Measurements from ENCODE around the gene SLC22A23. TPM values are rescaled to one million over a fixed set of nuclear protein-coding genes. Genes with fewer than 3 reads are reported as not detected.
A peak's percentile ranks its signal among the peaks of the same experiment; 100 is the strongest.

Gene SLC22A23
- total RNA-seq, 1 experiment from 2014 or later, result 5.7 TPM

DNA sequence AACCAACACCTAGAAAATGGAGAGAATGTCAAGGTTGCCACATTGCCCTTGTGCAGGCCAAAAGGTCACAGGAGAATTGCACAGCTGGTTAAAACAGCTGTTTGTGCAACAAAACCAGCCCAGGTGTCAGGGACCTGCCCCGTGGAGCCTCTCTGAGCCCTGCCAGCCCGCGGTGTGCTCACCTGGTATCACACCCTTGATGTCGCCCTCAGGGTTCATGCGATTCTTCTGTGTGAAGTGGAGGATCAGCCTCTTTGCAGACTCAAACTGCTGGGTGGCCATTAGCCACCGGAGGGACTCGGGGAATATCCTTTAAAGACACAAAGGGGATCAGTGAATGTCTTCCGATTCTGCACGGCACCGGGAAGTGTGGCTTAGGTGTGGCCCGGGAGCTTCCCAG is 158.9 kb downstream of the SLC22A23 start:
- Histone ChIP-seq H3K27me3 (ENCODE audit: low read length) (no peaks in the 10 kb centered on the region), H3K27ac (ENCODE audit: low read length) (peak overlapping the region; percentile 82), H3K9me2 (replicated peaks; ENCODE audit: low read length) (no peaks in the 10 kb centered on the region), H3K4me2 (ENCODE audit: low read length) (peak overlapping the region; percentile 36; the same call in 1 of the 2 replicates), H3K4me1 (ENCODE audit: insufficient read depth, low read length) (peaks cover 18% of the 10 kb centered on the region), H3K9me3 (ENCODE audit: low read length) (no peaks in the 10 kb centered on the region), H3K36me3 (ENCODE audit: low read depth, low read length) (no peaks in the 10 kb centered on the region), H3K4me3 (ENCODE audit: low read length) (no peak overlapping the region), H3K79me2 (ENCODE audit: low read length) (no peaks in the 10 kb centered on the region), H4K20me1 (ENCODE audit: low read length) (no peaks in the 10 kb centered on the region), H3K9ac (ENCODE audit: low read length) (peak overlapping the region; percentile 70; the same call in 1 of the 2 replicates), H3F3A (ENCODE audit: low read length, unreplicated experiment) (no peaks in the 10 kb centered on the region), H2AFZ (ENCODE audit: low read length) (no peak overlapping the region)
- ATAC-seq (no peak), DNase-seq (no peak)
- ChIA-PET CTCF (no interaction called here), POLR2A (ENCODE audit: unreplicated experiment) (no interaction called here)
- intact Hi-C loops (cut with micrococcal nuclease), result loop anchor here (5.0 kb wide), 1 partner anchor 159 kb away; the partner anchor contains the start of gene SLC22A23
- TF ChIP-seq EZH2 (IDR thresholded peaks at IDR 0.05; ENCODE audit: low read length, unreplicated experiment) (no peak), EZH2phosphoT487 (IDR thresholded peaks at IDR 0.05; ENCODE audit: borderline replicate concordance, low read length) (no peak)
- TF ChIP-seq, protein P1, sequence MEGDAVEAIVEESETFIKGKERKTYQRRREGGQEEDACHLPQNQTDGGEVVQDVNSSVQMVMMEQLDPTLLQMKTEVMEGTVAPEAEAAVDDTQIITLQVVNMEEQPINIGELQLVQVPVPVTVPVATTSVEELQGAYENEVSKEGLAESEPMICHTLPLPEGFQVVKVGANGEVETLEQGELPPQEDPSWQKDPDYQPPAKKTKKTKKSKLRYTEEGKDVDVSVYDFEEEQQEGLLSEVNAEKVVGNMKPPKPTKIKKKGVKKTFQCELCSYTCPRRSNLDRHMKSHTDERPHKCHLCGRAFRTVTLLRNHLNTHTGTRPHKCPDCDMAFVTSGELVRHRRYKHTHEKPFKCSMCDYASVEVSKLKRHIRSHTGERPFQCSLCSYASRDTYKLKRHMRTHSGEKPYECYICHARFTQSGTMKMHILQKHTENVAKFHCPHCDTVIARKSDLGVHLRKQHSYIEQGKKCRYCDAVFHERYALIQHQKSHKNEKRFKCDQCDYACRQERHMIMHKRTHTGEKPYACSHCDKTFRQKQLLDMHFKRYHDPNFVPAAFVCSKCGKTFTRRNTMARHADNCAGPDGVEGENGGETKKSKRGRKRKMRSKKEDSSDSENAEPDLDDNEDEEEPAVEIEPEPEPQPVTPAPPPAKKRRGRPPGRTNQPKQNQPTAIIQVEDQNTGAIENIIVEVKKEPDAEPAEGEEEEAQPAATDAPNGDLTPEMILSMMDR (conservative IDR thresholded peaks at IDR 0.05; ENCODE audit: low read depth, low read length), result no peak
- BruUV-seq (replicated peaks), result no TSS peak

GRCh38 chr6:3297006-3297405 is 159.8 kb downstream of the SLC22A23 start:
- Histone ChIP-seq H2AFZ (ENCODE audit: low read length) (0 out of 2 replicates have a peak overlapping the region, but pooled peaks have one; percentile 10), H3K27ac (ENCODE audit: low read length) (peak overlapping the region; percentile 82), H3K9ac (ENCODE audit: low read length) (peak overlapping the region; percentile 70), H3K4me3 (ENCODE audit: low read length) (no peak overlapping the region), H3K4me1 (ENCODE audit: insufficient read depth, low read length) (peaks cover 18% of the 10 kb centered on the region), H3K4me2 (ENCODE audit: low read length) (peak overlapping the region; percentile 36), H4K20me1 (ENCODE audit: low read length) (no peaks in the 10 kb centered on the region), H3F3A (ENCODE audit: low read length, unreplicated experiment) (no peaks in the 10 kb centered on the region), H3K36me3 (ENCODE audit: low read depth, low read length) (no peaks in the 10 kb centered on the region), H3K9me3 (ENCODE audit: low read length) (no peaks in the 10 kb centered on the region), H3K79me2 (ENCODE audit: low read length) (no peaks in the 10 kb centered on the region), H3K27me3 (ENCODE audit: low read length) (no peaks in the 10 kb centered on the region), H3K9me2 (replicated peaks; ENCODE audit: low read length) (no peaks in the 10 kb centered on the region)
- ATAC-seq, result peak; percentile 87
- TF ChIP-seq EZH2phosphoT487 (IDR thresholded peaks at IDR 0.05; ENCODE audit: borderline replicate concordance, low read length), result no peak
- no peak for TF ChIP-seq EZH2 (IDR thresholded peaks at IDR 0.05; ENCODE audit: low read length, unreplicated experiment)
- TF ChIP-seq, protein P1 (conservative IDR thresholded peaks at IDR 0.05; ENCODE audit: low read depth, low read length), result no peak
- peak; percentile 72 for DNase-seq
- BruUV-seq (replicated peaks), result no TSS peak
- ChIA-PET POLR2A (ENCODE audit: unreplicated experiment) (interaction anchor here (1.0 kb wide), 1 partner anchor 146 kb away, joined by 13 read pairs; no protein-coding TSS in a partner anchor), CTCF (interaction anchor here (0.5 kb wide), 1 partner anchor 313 kb away, joined by 3 read pairs; no protein-coding TSS in a partner anchor)
- intact Hi-C loops (cut with micrococcal nuclease), result loop anchor here (5.0 kb wide), 1 partner anchor 160 kb away; the partner anchor contains the start of gene SLC22A23

GRCh38 chr6:3296537-3296936 is 160.3 kb downstream of the SLC22A23 start:
- H3K9me2 ChIP-seq (replicated peaks; ENCODE audit: low read length), result no peaks in the 10 kb centered on the region
- H3K9me3 ChIP-seq (ENCODE audit: low read length), result no peaks in the 10 kb centered on the region
- no TSS peak for BruUV-seq (replicated peaks)
- no peak overlapping the region for H3K4me3 ChIP-seq (ENCODE audit: low read length)
- no peaks in the 10 kb centered on the region for H4K20me1 ChIP-seq (ENCODE audit: low read length)
- H3K79me2 ChIP-seq (ENCODE audit: low read length), result no peaks in the 10 kb centered on the region
- DNase-seq, result no peak
- POLR2A ChIA-PET (ENCODE audit: unreplicated experiment), result interaction anchor here (1.0 kb wide), 1 partner anchor 146 kb away, joined by 13 read pairs; no protein-coding TSS in a partner anchor
- TF ChIP-seq, protein P1 (conservative IDR thresholded peaks at IDR 0.05; ENCODE audit: low read depth, low read length), result no peak
- no peak for TF ChIP-seq EZH2phosphoT487 (IDR thresholded peaks at IDR 0.05; ENCODE audit: borderline replicate concordance, low read length)
- no peak for TF ChIP-seq EZH2 (IDR thresholded peaks at IDR 0.05; ENCODE audit: low read length, unreplicated experiment)
- H3K4me2 ChIP-seq (ENCODE audit: low read length), result peak overlapping the region; percentile 36
- H3K4me1 ChIP-seq (ENCODE audit: insufficient read depth, low read length), result peaks cover 18% of the 10 kb centered on the region
- H2AFZ ChIP-seq (ENCODE audit: low read length), result no peak overlapping the region
- CTCF ChIA-PET, result interaction anchor here (0.5 kb wide), 1 partner anchor 314 kb away, joined by 3 read pairs; no protein-coding TSS in a partner anchor
- intact Hi-C loops (cut with micrococcal nuclease), result loop anchor here (5.0 kb wide), 1 partner anchor 161 kb away; the partner anchor contains the start of gene SLC22A23
- no peak for ATAC-seq
- no peaks in the 10 kb centered on the region for H3F3A ChIP-seq (ENCODE audit: low read length, unreplicated experiment)
- no peaks in the 10 kb centered on the region for H3K36me3 ChIP-seq (ENCODE audit: low read depth, low read length)
- H3K27me3 ChIP-seq (ENCODE audit: low read length), result no peaks in the 10 kb centered on the region
- H3K27ac ChIP-seq (ENCODE audit: low read length), result peak overlapping the region; percentile 82
- H3K9ac ChIP-seq (ENCODE audit: low read length), result peak overlapping the region; percentile 58

All from PC-3 (cell line).